IPS DF 6.9 (cell line): ENCODE data around the gene ARHGAP12.

Source experiments
- DNase-seq: peaks from one replicate; pipeline ENCODE4 v3.0.0-alpha.2; 2013; ENCODE audit warnings: low read depth, low spot score
- H3K27ac ChIP-seq: one replicate; pipeline ENCODE4 v1.5.1; 2013; ENCODE audit warnings: low read length, control low read depth
- H3K27me3 ChIP-seq: 2 replicates; pipeline ENCODE4 v1.6.1; 2013; ENCODE audit warnings: mild to moderate bottlenecking, low read length; ENCODE audit not compliant: control insufficient read depth, insufficient read depth
- H3K36me3 ChIP-seq: 2 replicates; pipeline ENCODE4 v1.6.1; 2013; ENCODE audit warnings: low read length; ENCODE audit not compliant: control insufficient read depth, insufficient read depth
- H3K4me1 ChIP-seq: 2 replicates; pipeline ENCODE4 v1.6.1; 2013; ENCODE audit warnings: low read length; ENCODE audit not compliant: control insufficient read depth, insufficient read depth
- H3K4me3 ChIP-seq: 2 replicates; pipeline ENCODE4 v1.5.1; 2013; ENCODE audit warnings: mild to moderate bottlenecking, low read length
- H3K9me3 ChIP-seq: 2 replicates; pipeline ENCODE4 v1.6.1; 2013; ENCODE audit warnings: low read length, inconsistent platforms; ENCODE audit not compliant: control insufficient read depth, insufficient read depth
- WGBS: extraction: QIAGEN DNeasy Blood & Tissue Kit; methylation state at CpG from one replicate; pipeline ENCODE4 v1.1.7; 2013; ENCODE audit warnings: mixed read lengths, missing lambda C conversion rate; ENCODE audit not compliant: insufficient read length, insufficient coverage; 5-methylcytosine and 5-hydroxymethylcytosine counted together

The ARHGAP12 gene

DNA sequence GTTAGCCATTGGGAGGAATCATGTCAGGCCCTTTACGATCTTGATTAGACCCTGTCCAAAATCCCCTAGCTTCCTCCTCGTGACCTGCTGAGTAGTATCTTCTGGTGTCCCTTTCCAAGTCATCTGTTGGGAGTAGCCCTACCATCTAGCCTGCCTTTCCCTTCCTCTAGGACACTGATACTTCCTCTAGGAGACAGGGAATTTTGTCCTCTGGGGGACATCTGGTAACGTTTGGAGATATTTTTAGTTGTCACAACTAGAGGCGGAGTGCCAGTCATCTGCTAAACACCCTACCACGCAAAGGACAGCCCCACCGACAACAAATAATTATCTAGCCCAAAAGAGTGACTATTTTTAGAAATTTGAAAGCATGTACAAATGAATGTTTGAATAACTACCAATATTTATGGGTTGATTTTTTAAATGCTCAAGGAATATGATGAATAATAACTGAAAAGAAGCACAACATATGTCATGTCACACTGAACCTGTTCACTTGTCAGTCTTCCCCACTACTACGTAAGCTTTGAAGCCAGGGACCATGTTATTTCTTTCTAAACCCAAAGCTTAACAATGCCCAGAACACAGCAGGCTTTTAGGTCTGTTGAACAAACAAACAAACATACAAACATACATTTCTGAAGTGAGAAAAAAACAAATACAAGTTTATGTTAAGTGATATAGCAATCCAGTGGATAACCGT is 105.9 kb downstream of the ARHGAP12 start:
- Histone ChIP-seq H3K36me3 (no peaks in the 10 kb centered on the region), H3K9me3 (no peaks in the 10 kb centered on the region), H3K4me3 (no peak overlapping the region), H3K4me1 (no peaks in the 10 kb centered on the region), H3K27ac (no peak overlapping the region), H3K27me3 (no peaks in the 10 kb centered on the region)
- no peak for DNase-seq
- WGBS: no CpG with 5 or more reads among the region's 8 CpGs

GRCh38 chr10:31822150-31822549 is 106.5 kb downstream of the ARHGAP12 start:
- Histone ChIP-seq H3K27me3 (no peaks in the 10 kb centered on the region), H3K4me3 (no peak overlapping the region), H3K9me3 (no peaks in the 10 kb centered on the region), H3K27ac (no peak overlapping the region), H3K4me1 (no peaks in the 10 kb centered on the region), H3K36me3 (no peaks in the 10 kb centered on the region)
- no peak for DNase-seq
- whole genome bisulfite sequencing: no CpG with 5 or more reads among the region's 4 CpGs

DNA sequence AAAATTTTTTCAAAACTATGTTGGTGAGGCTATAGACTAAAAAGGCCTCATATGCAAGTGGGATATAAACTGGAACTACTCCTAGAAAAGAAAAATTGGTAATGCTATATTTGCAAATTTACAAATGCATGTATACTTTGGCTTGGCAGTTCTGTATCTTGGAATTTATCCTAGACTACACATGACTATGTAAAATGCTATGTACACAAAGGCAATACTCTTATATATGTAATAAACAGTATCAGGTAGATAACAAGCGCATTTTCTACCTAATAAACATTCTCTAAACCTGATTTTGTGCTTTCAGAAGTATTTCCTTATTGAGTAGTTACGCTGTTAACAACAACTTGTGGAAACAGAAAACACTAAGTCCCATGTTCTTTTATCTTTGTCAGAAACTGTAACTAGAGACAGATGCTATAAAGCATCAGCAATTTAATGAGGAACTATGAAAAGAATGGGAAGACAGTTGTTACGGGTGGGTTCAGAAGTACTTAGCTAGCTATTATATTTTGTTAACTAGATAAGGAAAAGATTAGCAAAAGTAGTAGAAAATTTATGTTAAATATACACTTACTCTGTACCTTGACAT is 107.8 kb downstream of the ARHGAP12 start:
- Histone ChIP-seq H3K27ac (no peak overlapping the region), H3K27me3 (no peaks in the 10 kb centered on the region), H3K36me3 (no peaks in the 10 kb centered on the region), H3K4me3 (no peak overlapping the region), H3K9me3 (no peaks in the 10 kb centered on the region), H3K4me1 (no peaks in the 10 kb centered on the region)
- DNase-seq: no peak
- no CpG with 5 or more reads among the region's 3 CpGs for WGBS

- Histone ChIP-seq H3K27ac (no peak overlapping the region), H3K27me3 (no peaks in the 10 kb centered on the region), H3K9me3 (no peaks in the 10 kb centered on the region), H3K36me3 (no peaks in the 10 kb centered on the region), H3K4me3 (no peak overlapping the region), H3K4me1 (no peaks in the 10 kb centered on the region)
- DNase-seq: no peak
Measured at GRCh38 chr10:31820096-31820495, 108.5 kb downstream of the ARHGAP12 start.

DNA sequence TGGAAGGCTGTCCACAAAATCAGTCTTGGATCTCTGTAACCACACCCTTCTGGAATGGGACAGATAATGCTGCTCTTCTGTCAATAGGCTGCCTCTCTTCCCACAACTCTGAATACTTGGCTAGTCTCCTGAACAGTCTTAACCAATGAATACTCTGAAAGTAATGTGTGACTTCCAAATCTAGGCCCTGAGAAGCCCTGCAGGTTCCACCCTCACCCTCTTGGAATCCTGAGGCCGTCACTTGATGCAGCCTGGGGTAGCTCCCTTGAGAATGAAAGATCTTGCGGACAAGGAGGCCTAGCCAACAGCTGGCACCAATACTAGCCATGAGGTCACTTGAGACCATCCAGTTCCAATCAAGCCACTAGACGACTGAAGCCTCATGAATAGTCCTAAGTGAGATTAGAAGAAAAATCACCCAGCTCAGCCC is 109.2 kb downstream of the ARHGAP12 start:
- H3K36me3 ChIP-seq: no peaks in the 10 kb centered on the region
- no peaks in the 10 kb centered on the region for H3K9me3 ChIP-seq
- DNase-seq: no peak
- H3K4me1 ChIP-seq: no peaks in the 10 kb centered on the region
- no CpG with 5 or more reads among the region's 3 CpGs for WGBS
- H3K27me3 ChIP-seq: no peaks in the 10 kb centered on the region
- H3K27ac ChIP-seq: no peak overlapping the region
- no peak overlapping the region for H3K4me3 ChIP-seq

DNA sequence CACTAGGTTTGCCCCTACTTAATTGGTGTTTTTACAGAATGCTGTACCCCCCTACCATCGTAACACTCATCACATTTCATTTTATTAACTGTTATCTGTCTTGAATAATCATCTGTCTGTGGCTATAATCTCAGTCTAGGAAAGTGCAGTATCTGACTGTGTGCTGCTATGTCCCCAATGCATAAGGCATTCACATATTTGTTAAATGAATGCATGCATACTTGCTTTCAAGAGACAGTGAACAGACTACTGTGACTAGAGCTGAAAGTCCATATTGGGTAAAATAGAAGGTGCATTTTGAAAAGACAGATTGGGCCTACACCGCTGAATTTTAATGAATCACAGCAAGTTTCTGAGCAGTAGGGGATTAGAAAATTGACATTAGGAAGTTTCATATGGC is 112.3 kb downstream of the ARHGAP12 start:
- H3K4me1 ChIP-seq: no peaks in the 10 kb centered on the region
- H3K9me3 ChIP-seq: no peaks in the 10 kb centered on the region
- no peak overlapping the region for H3K4me3 ChIP-seq
- DNase-seq: no peak
- no peak overlapping the region for H3K27ac ChIP-seq
- no peaks in the 10 kb centered on the region for H3K36me3 ChIP-seq
- H3K27me3 ChIP-seq: no peaks in the 10 kb centered on the region
- no CpG with 5 or more reads among the region's 2 CpGs for WGBS

DNA sequence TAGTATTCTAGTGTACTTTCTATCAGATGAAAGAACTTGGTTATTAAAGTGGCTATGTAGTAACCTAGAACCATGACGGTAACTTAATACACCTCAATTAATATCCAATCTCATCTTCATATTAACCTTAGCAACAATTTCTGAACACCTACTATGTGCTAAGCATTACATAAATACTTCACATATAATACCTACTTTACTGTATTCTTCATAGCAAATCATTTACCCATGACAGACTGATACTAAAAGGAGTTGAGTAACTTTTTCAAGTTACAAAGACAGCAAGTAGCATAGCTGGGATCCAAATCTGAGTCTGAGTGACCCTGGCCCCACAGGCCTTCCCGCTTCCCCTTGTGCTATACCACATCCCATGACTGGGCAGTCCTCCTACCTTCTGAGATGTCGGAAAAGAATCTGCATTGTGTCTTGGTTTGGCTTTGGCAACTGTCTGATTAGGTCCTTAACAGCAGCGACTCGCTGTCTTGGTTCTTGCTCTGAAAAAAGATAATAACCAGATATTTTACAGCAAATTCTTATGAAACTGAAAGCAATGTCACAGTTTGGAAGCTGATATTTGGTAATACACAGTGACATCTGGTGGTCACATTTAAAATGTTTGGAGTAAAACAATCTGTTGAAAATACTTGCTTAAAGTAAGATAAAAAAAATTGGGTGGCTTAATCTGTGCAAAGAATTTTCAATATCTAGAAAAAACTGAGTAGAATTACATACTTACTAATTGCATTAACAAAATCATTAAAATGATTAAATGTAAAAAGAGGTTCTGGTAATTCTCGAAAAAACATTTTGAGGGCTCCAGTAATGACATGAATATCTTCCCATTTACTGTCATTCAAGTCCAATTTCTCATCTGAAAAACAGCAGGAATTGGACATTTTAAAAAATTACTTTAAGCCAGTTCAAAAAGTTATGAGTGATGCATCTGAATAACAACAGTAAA is 120.1 kb downstream of the ARHGAP12 start:
- H3K4me1 ChIP-seq: no peaks in the 10 kb centered on the region
- no peaks in the 10 kb centered on the region for H3K27me3 ChIP-seq
- WGBS: 100% methylated on average over 1 of the region's 6 CpGs
- H3K9me3 ChIP-seq: no peaks in the 10 kb centered on the region
- H3K27ac ChIP-seq: no peak overlapping the region
- peak; percentile 11 for DNase-seq
- peaks cover 2% of the 10 kb centered on the region; the same call in 1 of the 2 replicates for H3K36me3 ChIP-seq
- no peak overlapping the region for H3K4me3 ChIP-seq

- Histone ChIP-seq H3K27me3 (no peaks in the 10 kb centered on the region), H3K4me3 (no peak overlapping the region), H3K9me3 (no peaks in the 10 kb centered on the region), H3K27ac (no peak overlapping the region), H3K36me3 (peaks cover 2% of the 10 kb centered on the region; the same call in 1 of the 2 replicates), H3K4me1 (no peaks in the 10 kb centered on the region)
- no peak for DNase-seq
- WGBS: no CpG with 5 or more reads among the region's 7 CpGs
Measured at GRCh38 chr10:31804352-31804810, 124.2 kb downstream of the ARHGAP12 start.

DNA sequence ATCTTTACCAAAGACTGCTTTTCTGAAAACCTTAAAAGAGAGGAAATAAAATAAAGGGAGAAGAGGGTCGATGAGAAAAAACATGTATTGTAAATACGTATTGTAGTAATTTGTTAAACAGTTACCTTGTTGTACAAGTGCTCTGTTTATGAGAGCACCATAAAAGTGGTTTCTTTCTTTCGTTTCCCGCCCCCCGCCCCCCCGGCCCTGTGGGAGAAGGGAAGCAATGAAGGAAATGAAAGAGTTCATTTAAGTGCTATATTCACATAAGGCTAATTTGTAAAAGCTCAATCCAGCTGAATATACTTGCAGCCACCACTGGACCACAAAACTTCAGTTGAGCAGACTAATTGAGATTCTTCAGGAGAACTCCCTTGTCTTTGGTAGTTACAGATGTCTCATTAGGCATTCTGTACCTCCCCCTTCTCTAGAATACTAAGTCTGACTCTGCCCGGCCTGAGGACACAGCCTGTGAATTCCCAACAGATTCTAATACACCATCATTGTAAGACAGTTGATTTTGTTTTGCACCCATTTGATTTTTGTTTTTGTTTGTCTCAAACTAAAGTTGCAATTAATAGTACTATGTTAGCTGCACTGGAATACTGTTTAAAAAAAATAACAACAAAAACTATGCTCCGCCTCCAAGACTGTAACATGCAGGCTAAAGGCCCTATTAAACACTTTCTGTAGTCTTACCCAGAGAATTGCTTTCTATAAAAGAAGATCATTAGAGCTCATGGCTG is 124.9 kb downstream of the ARHGAP12 start:
- no peak for DNase-seq
- WGBS: 100% methylated on average over 2 of the region's 8 CpGs
- Histone ChIP-seq H3K27ac (no peak overlapping the region), H3K4me1 (no peaks in the 10 kb centered on the region), H3K9me3 (no peaks in the 10 kb centered on the region), H3K4me3 (no peak overlapping the region), H3K36me3 (peaks cover 2% of the 10 kb centered on the region; the same call in 1 of the 2 replicates), H3K27me3 (no peaks in the 10 kb centered on the region)

- no CpG with 5 or more reads among the region's 2 CpGs for WGBS
- no peak for DNase-seq
- H3K4me1 ChIP-seq: no peaks in the 10 kb centered on the region
- no peak overlapping the region for H3K27ac ChIP-seq
- H3K27me3 ChIP-seq: no peaks in the 10 kb centered on the region
- no peak overlapping the region for H3K4me3 ChIP-seq
- H3K9me3 ChIP-seq: no peaks in the 10 kb centered on the region
- H3K36me3 ChIP-seq: no peaks in the 10 kb centered on the region
Measured at GRCh38 chr10:31799181-31799580, 129.4 kb downstream of the ARHGAP12 start.
